Eye (tissue), 1 donor: Measurements from ENCODE around the gene LCN9.
"Not testable (repeated sequence)": the region's sequence is repeated elsewhere in the genome, so short reads cannot be mapped to it uniquely, and the experiment has no call there.

ENCODE experiments used
- DNase-seq: peaks from one replicate; pipeline ENCODE4 v3.0.0-alpha.2; 2015

The LCN9 gene

GRCh38 chr9:135662758-135663450 lies at the start of gene LCN9:
Gene LCN9 (plus strand): TSS chr9:135663309. CDS start chr9:135663322, 13 bp downstream.
- DNase-seq: peak; percentile 67

- DNase-seq: no peak
Observed at GRCh38 chr9:135613946-135614805, 48.9 kb upstream of the LCN9 start.

GRCh38 chr9:135614821-135615665 lies 48.1 kb upstream of the LCN9 start:
- no peak for DNase-seq

- DNase-seq: no peak
Observed at GRCh38 chr9:135615666-135616618, 47.2 kb upstream of the LCN9 start.

- DNase-seq: no peak
Observed at GRCh38 chr9:135616619-135617537, 46.2 kb upstream of the LCN9 start.

- DNase-seq: no peak
Observed at GRCh38 chr9:135617538-135617900, 45.6 kb upstream of the LCN9 start.

- no peak for DNase-seq
Observed at GRCh38 chr9:135617991-135618411, 45.1 kb upstream of the LCN9 start.

- no peak for DNase-seq
Observed at GRCh38 chr9:135618866-135619598, 44.1 kb upstream of the LCN9 start.

- no peak for DNase-seq
Observed at GRCh38 chr9:135619599-135619886, 43.6 kb upstream of the LCN9 start.

- no peak for DNase-seq
Observed at GRCh38 chr9:135620558-135620957, 42.6 kb upstream of the LCN9 start.

GRCh38 chr9:135622415-135623020 lies 40.6 kb upstream of the LCN9 start:
- DNase-seq: no peak

- DNase-seq: no peak
Observed at GRCh38 chr9:135624282-135624681, 38.8 kb upstream of the LCN9 start.

GRCh38 chr9:135632841-135633240 lies 30.3 kb upstream of the LCN9 start:
- DNase-seq: no peak

- not testable (repeated sequence) for DNase-seq
Observed at GRCh38 chr9:135636930-135637530, 26.1 kb upstream of the LCN9 start.

GRCh38 chr9:135639196-135639595 lies 23.9 kb upstream of the LCN9 start, which contains the start of gene GLT6D1:
Gene GLT6D1 (minus strand): TSS chr9:135639540. CDS start chr9:135639187, 353 bp downstream.
- DNase-seq: no peak

GRCh38 chr9:135641047-135641446 lies 22.1 kb upstream of the LCN9 start:
- DNase-seq: no peak

GRCh38 chr9:135641745-135642144 lies 21.4 kb upstream of the LCN9 start:
- DNase-seq: no peak

- no peak for DNase-seq
Observed at GRCh38 chr9:135644631-135645218, 18.4 kb upstream of the LCN9 start.

- DNase-seq: no peak
Observed at GRCh38 chr9:135647884-135648283, 15.2 kb upstream of the LCN9 start.
